Measurements from ENCODE around the gene PFKFB4.

PFKFB4 gene

GRCh38 chr3:48505968-48506504 is 50.6 kb downstream of the PFKFB4 start:
- no peak overlapping the region for H3K27ac ChIP-seq
- no peak for DNase-seq
- H3K36me3 ChIP-seq, result no peaks in the 10 kb centered on the region
- no peak overlapping the region for H3K4me3 ChIP-seq (ENCODE audit: low read depth, low read length)
- no peak for TF ChIP-seq CTCF (IDR thresholded peaks at IDR 0.05; ENCODE audit: low read depth, low read length)
- no peaks in the 10 kb centered on the region for H3K9me3 ChIP-seq (ENCODE audit: severe bottlenecking)
- no peaks in the 10 kb centered on the region for H3K27me3 ChIP-seq (ENCODE audit: insufficient read depth, low read depth, severe bottlenecking)

GRCh38 chr3:48505146-48505545 is 51.5 kb downstream of the PFKFB4 start:
- Histone ChIP-seq H3K9me3 (ENCODE audit: severe bottlenecking) (no peaks in the 10 kb centered on the region), H3K27ac (no peak overlapping the region), H3K27me3 (ENCODE audit: insufficient read depth, low read depth, severe bottlenecking) (no peaks in the 10 kb centered on the region), H3K4me3 (ENCODE audit: low read depth, low read length) (no peak overlapping the region), H3K36me3 (no peaks in the 10 kb centered on the region)
- no peak for DNase-seq
- no peak for TF ChIP-seq CTCF (IDR thresholded peaks at IDR 0.05; ENCODE audit: low read depth, low read length)

- peak; percentile 50 for DNase-seq
- TF ChIP-seq CTCF (IDR thresholded peaks at IDR 0.05; ENCODE audit: low read depth, low read length), result no peak
- no peaks in the 10 kb centered on the region for H3K9me3 ChIP-seq (ENCODE audit: severe bottlenecking)
- no peaks in the 10 kb centered on the region for H3K27me3 ChIP-seq (ENCODE audit: insufficient read depth, low read depth, severe bottlenecking)
- peak within 1 kb of the TSS; percentile 50 for H3K4me3 ChIP-seq (ENCODE audit: low read depth, low read length)
- no peaks in the 10 kb centered on the region for H3K36me3 ChIP-seq
- no peak within 1 kb of the TSS for H3K27ac ChIP-seq
Measured at GRCh38 chr3:48504051-48504946, 52.3 kb downstream of the PFKFB4 start, which contains the start of gene SHISA5. Gene SHISA5 (minus strand): TSS chr3:48504174. CDS start chr3:48504094, 80 bp downstream.

GRCh38 chr3:48503401-48504050 is 53.1 kb downstream of the PFKFB4 start:
- no peak for DNase-seq
- Histone ChIP-seq H3K36me3 (no peaks in the 10 kb centered on the region), H3K4me3 (ENCODE audit: low read depth, low read length) (peak overlapping the region; percentile 50), H3K27ac (no peak overlapping the region), H3K9me3 (ENCODE audit: severe bottlenecking) (no peaks in the 10 kb centered on the region), H3K27me3 (ENCODE audit: insufficient read depth, low read depth, severe bottlenecking) (no peaks in the 10 kb centered on the region)
- TF ChIP-seq CTCF (IDR thresholded peaks at IDR 0.05; ENCODE audit: low read depth, low read length), result no peak

GRCh38 chr3:48502728-48503168 is 53.9 kb downstream of the PFKFB4 start:
- TF ChIP-seq CTCF (IDR thresholded peaks at IDR 0.05; ENCODE audit: low read depth, low read length), result no peak
- Histone ChIP-seq H3K36me3 (no peaks in the 10 kb centered on the region), H3K9me3 (ENCODE audit: severe bottlenecking) (peaks cover 3% of the 10 kb centered on the region), H3K27me3 (ENCODE audit: insufficient read depth, low read depth, severe bottlenecking) (no peaks in the 10 kb centered on the region), H3K4me3 (ENCODE audit: low read depth, low read length) (no peak overlapping the region), H3K27ac (no peak overlapping the region)
- DNase-seq, result no peak

Measured in WERI-Rb-1 (cell line).